ENCODE results near the gene MCMBP.
"Not testable (repeated sequence)": the region's sequence is repeated elsewhere in the genome, so short reads cannot be mapped to it uniquely, and the experiment has no call there.

Gene MCMBP

DNA sequence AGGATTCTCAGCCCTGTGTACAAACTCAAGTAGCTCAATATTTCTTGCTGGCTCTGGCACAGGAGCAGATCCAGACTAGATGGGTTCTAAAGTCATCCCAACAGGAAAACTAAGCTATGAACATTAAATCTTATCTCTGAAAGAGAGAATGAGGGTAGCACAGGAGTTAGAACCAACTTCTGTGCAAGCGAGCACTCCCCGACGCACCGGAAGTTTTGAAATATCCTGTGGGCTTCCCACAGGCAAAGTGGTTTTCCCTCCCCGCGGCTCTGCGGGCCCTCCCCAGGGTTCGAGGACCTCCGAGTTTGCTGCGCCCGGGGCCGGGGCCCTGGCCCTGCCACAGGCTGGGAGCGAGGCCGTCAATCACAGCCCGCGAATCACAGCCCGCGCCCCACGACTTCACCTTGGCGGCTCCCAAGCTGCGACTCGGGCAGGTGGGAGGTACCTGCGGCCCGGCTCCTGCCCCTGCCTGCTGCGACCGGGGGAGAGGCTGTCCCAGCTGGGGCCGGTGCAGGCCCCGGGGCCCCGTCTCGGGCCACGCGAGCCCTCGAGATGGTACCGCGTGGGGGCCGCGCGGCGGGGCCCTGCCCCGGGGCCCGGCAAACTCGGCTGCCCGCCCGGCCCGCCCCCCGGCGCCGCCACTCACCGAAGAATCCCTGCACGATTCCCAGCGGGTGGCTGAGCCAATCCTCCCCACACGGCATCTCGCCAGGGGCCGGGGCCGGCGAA lies 598 bp downstream of the MCMBP start:
- H3K4me3 ChIP-seq (ENCODE audit: low read length): peak overlapping the region; percentile 97
- peaks cover 16% of the 10 kb centered on the region; the same call in 1 of the 2 replicates for H3K4me1 ChIP-seq (ENCODE audit: insufficient read depth, low read length)
- H3K27me3 ChIP-seq (ENCODE audit: insufficient read depth, low read length): no peaks in the 10 kb centered on the region
- no peak overlapping the region for H3K27ac ChIP-seq (ENCODE audit: low read length)
- H3K9me3 ChIP-seq (ENCODE audit: insufficient read depth, low read depth, low read length): no peaks in the 10 kb centered on the region
- peak overlapping the region; percentile 86 for H3K9ac ChIP-seq (ENCODE audit: low read depth, low read length)
- H3K36me3 ChIP-seq (ENCODE audit: insufficient read depth, low read depth, low read length): no peaks in the 10 kb centered on the region

DNA sequence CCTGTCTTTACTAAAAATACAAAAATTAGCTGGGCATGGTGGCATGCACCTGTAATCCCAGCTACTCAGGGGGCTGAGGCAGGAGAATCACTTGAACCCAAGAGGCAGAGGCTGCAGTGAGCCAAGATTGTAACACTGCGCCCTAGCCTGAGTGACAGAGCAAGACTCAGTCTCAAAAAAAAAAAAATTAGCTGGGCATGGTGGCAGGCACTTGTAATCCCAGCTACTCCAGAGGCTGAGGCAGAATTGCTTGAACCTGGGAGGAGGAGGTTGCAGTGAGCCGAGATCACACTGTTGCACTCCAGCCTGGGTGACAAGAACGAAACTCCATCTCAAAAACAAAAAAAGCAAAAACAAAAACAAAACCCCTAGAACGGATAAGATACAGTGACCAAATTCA lies 3.2 kb downstream of the MCMBP start:
- Histone ChIP-seq H3K36me3 (ENCODE audit: insufficient read depth, low read depth, low read length) (peaks cover 13% of the 10 kb centered on the region; the same call in 1 of the 2 replicates), H3K4me1 (ENCODE audit: insufficient read depth, low read length) (peaks cover 16% of the 10 kb centered on the region; the same call in 1 of the 2 replicates)
- not testable (repeated sequence) for H3K9me3 ChIP-seq (ENCODE audit: insufficient read depth, low read depth, low read length); H3K4me3 ChIP-seq (ENCODE audit: low read length); H3K27ac ChIP-seq (ENCODE audit: low read length); H3K9ac ChIP-seq (ENCODE audit: low read depth, low read length); H3K27me3 ChIP-seq (ENCODE audit: insufficient read depth, low read length)

DNA sequence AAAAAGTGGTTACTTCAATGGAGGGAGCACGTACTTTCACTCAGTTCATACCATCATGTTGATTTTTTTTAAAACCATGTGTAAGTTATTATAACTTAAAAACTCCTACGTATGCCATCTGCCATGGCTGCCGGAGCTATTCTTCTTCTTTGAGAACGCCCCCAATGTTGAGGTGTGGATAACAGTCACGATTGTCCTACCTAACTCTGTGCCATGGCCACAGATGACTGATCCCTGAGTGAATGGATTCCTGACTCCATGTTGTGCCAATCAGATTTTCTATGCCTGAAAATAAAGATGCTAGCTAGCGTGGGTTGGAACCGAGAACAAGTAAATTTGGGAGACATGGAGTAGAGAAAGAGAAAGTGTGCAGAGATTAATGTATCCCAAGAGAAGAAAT lies 5.3 kb downstream of the MCMBP start:
- Histone ChIP-seq H3K27me3 (ENCODE audit: insufficient read depth, low read length) (no peaks in the 10 kb centered on the region), H3K4me3 (ENCODE audit: low read length) (no peak overlapping the region), H3K36me3 (ENCODE audit: insufficient read depth, low read depth, low read length) (peaks cover 13% of the 10 kb centered on the region; the same call in 1 of the 2 replicates), H3K9me3 (ENCODE audit: insufficient read depth, low read depth, low read length) (0 out of 2 replicates have a peak, but pooled peaks cover 2% of the 10 kb centered on the region), H3K4me1 (ENCODE audit: insufficient read depth, low read length) (peaks cover 10% of the 10 kb centered on the region; the same call in 1 of the 2 replicates), H3K9ac (ENCODE audit: low read depth, low read length) (no peak overlapping the region), H3K27ac (ENCODE audit: low read length) (no peak overlapping the region)

DNA sequence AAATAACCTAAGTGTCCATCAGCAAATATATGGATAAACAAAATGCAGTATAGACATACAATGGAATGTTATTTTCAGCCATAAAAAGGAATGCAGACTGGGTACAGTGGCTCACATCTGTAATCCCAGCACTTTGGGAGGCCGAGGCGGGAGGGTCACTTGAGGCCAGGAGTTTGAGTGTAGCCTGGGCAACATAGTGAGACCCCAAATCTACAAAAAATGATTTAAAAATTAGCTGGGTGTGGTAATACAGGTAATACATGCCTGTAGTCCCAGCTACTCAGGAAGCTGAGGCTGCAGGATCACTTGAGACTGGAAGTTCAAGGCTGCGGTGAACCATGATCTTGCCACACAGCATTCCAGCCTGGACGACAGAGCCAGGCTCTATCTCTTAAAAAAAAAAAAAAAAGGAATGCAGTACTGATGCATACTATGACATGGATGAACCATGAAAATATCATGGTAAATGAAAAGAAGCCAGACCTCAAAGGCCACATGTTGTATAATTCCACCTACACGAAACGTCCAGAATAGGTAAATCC lies 6.9 kb downstream of the MCMBP start:
- Histone ChIP-seq H3K27ac (ENCODE audit: low read length) (no peak overlapping the region), H3K4me3 (ENCODE audit: low read length) (no peak overlapping the region), H3K36me3 (ENCODE audit: insufficient read depth, low read depth, low read length) (peaks cover 13% of the 10 kb centered on the region; the same call in 1 of the 2 replicates), H3K4me1 (ENCODE audit: insufficient read depth, low read length) (peaks cover 13% of the 10 kb centered on the region), H3K9ac (ENCODE audit: low read depth, low read length) (no peak overlapping the region), H3K9me3 (ENCODE audit: insufficient read depth, low read depth, low read length) (0 out of 2 replicates have a peak, but pooled peaks cover 2% of the 10 kb centered on the region), H3K27me3 (ENCODE audit: insufficient read depth, low read length) (no peaks in the 10 kb centered on the region)

DNA sequence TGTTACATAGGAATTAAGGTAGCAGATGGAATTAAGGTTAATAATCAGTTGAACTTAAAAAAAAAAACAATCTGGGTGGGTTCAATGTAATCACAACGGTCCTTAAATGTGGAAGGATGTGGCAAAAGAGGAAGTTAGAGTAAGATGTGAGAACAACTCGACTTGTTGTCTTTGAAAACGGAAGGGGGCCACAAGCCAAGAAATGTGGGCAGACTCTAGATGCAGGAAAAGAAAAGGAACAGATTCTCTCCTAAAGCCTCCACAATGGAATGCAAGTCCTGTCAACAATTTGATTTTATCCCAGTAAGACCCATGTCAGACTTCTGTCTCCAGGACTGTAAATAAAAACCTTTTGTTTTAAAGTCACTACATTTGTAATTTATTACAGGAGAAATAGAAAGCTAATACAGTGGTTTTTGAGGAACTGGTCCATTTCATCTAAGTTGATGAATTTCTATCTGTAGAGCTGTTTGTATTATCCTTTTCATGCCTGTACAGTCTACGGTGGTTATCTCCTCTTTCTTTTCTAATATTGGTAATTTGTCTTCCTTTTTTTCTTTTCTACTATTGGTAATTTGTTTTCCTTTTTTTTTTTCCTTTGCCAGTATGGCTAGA lies 8.6 kb downstream of the MCMBP start:
- Histone ChIP-seq H3K27ac (ENCODE audit: low read length) (no peak overlapping the region), H3K4me3 (ENCODE audit: low read length) (no peak overlapping the region), H3K27me3 (ENCODE audit: insufficient read depth, low read length) (no peaks in the 10 kb centered on the region), H3K9me3 (ENCODE audit: insufficient read depth, low read depth, low read length) (0 out of 2 replicates have a peak, but pooled peaks cover 2% of the 10 kb centered on the region), H3K36me3 (ENCODE audit: insufficient read depth, low read depth, low read length) (peaks cover 16% of the 10 kb centered on the region; the same call in 1 of the 2 replicates), H3K4me1 (ENCODE audit: insufficient read depth, low read length) (peaks cover 9% of the 10 kb centered on the region), H3K9ac (ENCODE audit: low read depth, low read length) (no peak overlapping the region)

DNA sequence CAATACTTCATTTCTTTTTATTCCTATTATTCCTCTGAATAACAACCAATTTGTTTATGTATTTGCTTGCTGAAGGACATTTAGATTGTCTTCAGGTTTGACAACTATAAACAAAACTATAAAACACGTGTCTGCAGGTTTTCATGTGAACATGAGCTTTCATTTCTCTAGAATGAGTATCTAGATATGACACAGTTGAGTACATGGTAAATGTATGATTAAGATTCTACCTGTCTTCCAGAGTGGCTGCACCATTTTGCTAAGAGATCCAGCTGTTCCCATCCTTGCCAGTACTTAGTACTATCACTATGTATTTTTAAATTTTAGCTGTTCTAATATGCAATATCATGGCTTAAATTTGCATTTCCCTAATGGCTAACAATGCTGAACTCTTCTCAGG lies 10.1 kb downstream of the MCMBP start:
- no peaks in the 10 kb centered on the region for H3K27me3 ChIP-seq (ENCODE audit: insufficient read depth, low read length)
- H3K4me3 ChIP-seq (ENCODE audit: low read length): no peak overlapping the region
- peaks cover 31% of the 10 kb centered on the region for H3K36me3 ChIP-seq (ENCODE audit: insufficient read depth, low read depth, low read length)
- H3K9ac ChIP-seq (ENCODE audit: low read depth, low read length): no peak overlapping the region
- H3K27ac ChIP-seq (ENCODE audit: low read length): no peak overlapping the region
- 0 out of 2 replicates have a peak, but pooled peaks cover 2% of the 10 kb centered on the region for H3K9me3 ChIP-seq (ENCODE audit: insufficient read depth, low read depth, low read length)
- H3K4me1 ChIP-seq (ENCODE audit: insufficient read depth, low read length): peaks cover 9% of the 10 kb centered on the region

DNA sequence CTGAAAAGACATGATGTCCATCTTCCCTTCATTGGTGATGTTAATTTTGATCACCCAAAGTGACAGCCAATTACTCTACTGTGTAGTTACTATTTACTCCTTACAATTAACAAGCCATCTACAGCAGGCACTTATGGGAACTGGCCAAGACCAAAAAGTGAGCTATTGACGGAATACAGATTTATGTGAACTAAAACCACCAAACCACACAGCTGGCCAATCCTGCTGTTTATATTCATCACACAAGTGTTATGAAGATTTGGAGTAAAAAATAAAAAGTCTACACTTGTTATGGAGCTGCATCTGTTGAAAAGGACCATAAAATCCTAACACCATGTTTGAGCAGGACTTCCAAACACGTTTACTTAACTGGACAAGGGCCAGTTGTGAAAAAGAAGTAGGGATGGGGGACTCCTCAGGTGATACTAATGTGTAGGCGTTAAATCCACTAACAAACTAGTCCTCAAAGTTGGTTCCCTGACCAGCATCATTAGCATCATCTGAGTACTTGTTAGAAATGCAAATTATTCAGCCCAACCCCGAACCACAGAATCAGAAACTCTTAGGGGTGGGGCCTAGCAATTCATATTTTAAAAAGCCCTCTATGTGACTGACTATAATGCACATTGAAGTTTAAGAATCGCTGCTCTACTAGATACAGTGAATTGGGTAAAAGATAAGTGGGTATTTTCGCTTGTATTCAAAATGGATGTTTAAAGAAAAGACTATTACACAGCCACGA lies 11.6 kb downstream of the MCMBP start:
- no peaks in the 10 kb centered on the region for H3K27me3 ChIP-seq (ENCODE audit: insufficient read depth, low read length)
- peaks cover 45% of the 10 kb centered on the region for H3K36me3 ChIP-seq (ENCODE audit: insufficient read depth, low read depth, low read length)
- H3K4me1 ChIP-seq (ENCODE audit: insufficient read depth, low read length): peaks cover 9% of the 10 kb centered on the region
- no peak overlapping the region for H3K4me3 ChIP-seq (ENCODE audit: low read length)
- H3K9ac ChIP-seq (ENCODE audit: low read depth, low read length): no peak overlapping the region
- H3K27ac ChIP-seq (ENCODE audit: low read length): no peak overlapping the region
- H3K9me3 ChIP-seq (ENCODE audit: insufficient read depth, low read depth, low read length): 0 out of 2 replicates have a peak, but pooled peaks cover 2% of the 10 kb centered on the region

DNA sequence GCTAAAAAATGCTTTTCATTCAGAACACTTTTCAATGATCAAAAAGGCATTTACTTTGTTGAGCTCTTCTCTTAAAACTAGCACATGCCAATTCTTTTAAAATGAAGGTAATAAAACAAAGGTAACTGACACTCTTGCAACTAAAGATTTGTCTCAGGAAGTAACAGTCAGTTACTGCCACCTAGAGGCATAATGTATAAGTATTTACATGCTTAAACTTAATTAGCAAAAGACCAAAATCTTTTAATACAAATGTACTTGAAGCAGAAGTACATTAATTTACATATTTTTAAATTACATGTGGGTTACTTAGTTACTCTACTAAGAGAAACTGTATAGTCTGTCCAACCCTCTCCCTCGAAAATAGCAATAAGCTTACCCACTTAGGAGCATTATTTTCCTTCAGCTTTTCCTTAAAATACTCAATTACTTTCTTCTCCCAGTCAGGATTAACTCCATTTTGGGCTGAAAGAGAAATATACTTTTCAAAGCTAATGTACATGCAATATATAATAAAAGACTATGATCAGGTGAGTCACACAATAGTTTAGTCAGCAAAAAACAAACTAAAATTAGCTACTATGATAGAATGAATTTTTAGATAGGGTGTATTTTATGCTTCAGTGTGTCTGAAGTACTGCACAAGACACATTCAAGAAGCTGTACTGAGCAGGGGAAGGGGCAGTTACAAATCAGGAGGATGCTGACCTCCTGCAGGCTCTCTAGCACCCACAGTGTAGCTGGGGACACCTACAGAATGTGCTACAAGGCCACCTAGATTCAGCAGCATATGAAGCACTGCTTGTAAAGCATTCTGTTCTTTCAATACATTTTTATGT lies 13.0 kb downstream of the MCMBP start:
- peaks cover 9% of the 10 kb centered on the region for H3K4me1 ChIP-seq (ENCODE audit: insufficient read depth, low read length)
- no peaks in the 10 kb centered on the region for H3K27me3 ChIP-seq (ENCODE audit: insufficient read depth, low read length)
- H3K36me3 ChIP-seq (ENCODE audit: insufficient read depth, low read depth, low read length): peaks cover 42% of the 10 kb centered on the region
- 0 out of 2 replicates have a peak, but pooled peaks cover under 1% of the 10 kb centered on the region for H3K9me3 ChIP-seq (ENCODE audit: insufficient read depth, low read depth, low read length)
- H3K27ac ChIP-seq (ENCODE audit: low read length): no peak overlapping the region
- H3K9ac ChIP-seq (ENCODE audit: low read depth, low read length): no peak overlapping the region
- no peak overlapping the region for H3K4me3 ChIP-seq (ENCODE audit: low read length)

DNA sequence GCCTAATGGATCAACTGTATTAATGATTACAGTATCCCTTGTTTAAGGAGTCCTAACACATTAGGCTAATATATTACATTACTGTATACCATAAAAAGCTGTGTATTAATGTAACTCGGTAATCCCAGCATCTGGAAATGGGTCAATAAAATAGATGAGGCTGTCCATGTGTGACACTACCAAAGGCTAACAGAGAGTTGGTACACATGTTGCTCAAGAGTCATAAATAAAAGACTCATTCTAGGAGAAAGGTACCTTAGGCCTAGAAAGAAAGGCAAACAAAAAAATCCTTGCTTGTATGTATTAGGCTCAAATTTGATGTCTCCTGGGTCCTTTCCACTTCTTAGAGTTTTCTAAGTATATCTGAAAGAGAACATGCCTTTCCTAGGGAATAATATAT lies 14.6 kb downstream of the MCMBP start:
- no peaks in the 10 kb centered on the region for H3K27me3 ChIP-seq (ENCODE audit: insufficient read depth, low read length)
- peaks cover 51% of the 10 kb centered on the region for H3K36me3 ChIP-seq (ENCODE audit: insufficient read depth, low read depth, low read length)
- no peaks in the 10 kb centered on the region for H3K9me3 ChIP-seq (ENCODE audit: insufficient read depth, low read depth, low read length)
- H3K9ac ChIP-seq (ENCODE audit: low read depth, low read length): no peak overlapping the region
- H3K4me1 ChIP-seq (ENCODE audit: insufficient read depth, low read length): peaks cover 9% of the 10 kb centered on the region
- no peak overlapping the region for H3K27ac ChIP-seq (ENCODE audit: low read length)
- no peak overlapping the region for H3K4me3 ChIP-seq (ENCODE audit: low read length)

DNA sequence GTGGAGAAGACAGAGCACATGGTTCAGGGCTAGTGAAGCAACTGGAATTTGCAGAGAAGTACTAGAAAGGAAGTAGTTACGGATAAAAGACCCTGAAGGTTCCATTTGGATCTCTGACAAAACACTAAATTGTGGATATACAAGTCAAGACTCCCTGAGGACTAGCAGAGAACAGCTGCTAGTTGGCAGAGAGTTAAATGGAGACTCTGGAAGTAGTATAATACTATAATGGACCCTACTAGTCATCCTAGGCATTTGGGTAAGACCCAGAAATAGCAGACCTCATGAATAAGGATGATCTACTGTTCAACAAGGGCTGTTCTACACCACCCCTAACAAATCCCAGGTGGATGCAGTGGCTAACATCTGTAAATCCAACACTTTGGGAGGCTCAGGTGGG lies 19.1 kb downstream of the MCMBP start:
- no peaks in the 10 kb centered on the region for H3K27me3 ChIP-seq (ENCODE audit: insufficient read depth, low read length)
- no peak overlapping the region for H3K4me3 ChIP-seq (ENCODE audit: low read length)
- H3K9ac ChIP-seq (ENCODE audit: low read depth, low read length): no peak overlapping the region
- H3K27ac ChIP-seq (ENCODE audit: low read length): no peak overlapping the region
- no peaks in the 10 kb centered on the region for H3K9me3 ChIP-seq (ENCODE audit: insufficient read depth, low read depth, low read length)
- no peaks in the 10 kb centered on the region for H3K4me1 ChIP-seq (ENCODE audit: insufficient read depth, low read length)
- peaks cover 85% of the 10 kb centered on the region for H3K36me3 ChIP-seq (ENCODE audit: insufficient read depth, low read depth, low read length)

DNA sequence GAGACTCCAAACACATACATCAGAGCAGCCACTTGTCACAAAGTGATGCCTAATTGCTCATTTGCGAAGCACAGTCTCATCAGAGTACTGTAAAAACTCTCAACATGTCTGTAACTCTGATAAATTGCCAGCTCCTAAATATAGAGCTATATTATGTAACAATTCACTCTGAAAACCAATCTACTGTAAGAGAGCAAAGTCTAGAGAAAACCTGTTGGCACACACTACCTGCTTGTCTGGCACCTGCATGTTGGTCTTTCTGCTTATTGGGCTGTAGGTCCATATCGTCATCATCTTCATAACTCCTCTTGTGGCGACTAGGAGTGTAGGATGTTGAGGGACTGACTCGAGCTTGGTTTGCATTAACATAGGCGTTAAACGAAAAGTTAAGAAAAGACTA lies 19.8 kb downstream of the MCMBP start:
- H3K4me1 ChIP-seq (ENCODE audit: insufficient read depth, low read length): no peaks in the 10 kb centered on the region
- H3K27ac ChIP-seq (ENCODE audit: low read length): no peak overlapping the region
- no peak overlapping the region for H3K4me3 ChIP-seq (ENCODE audit: low read length)
- no peaks in the 10 kb centered on the region for H3K27me3 ChIP-seq (ENCODE audit: insufficient read depth, low read length)
- H3K9me3 ChIP-seq (ENCODE audit: insufficient read depth, low read depth, low read length): no peaks in the 10 kb centered on the region
- H3K36me3 ChIP-seq (ENCODE audit: insufficient read depth, low read depth, low read length): peaks cover 85% of the 10 kb centered on the region
- H3K9ac ChIP-seq (ENCODE audit: low read depth, low read length): no peak overlapping the region
